Activated T-cell treated with anti-CD3 and anti-CD28 coated beads for 4 hours (primary cell): ENCODE measurements around the gene PRPH.

ENCODE experiments used
- DNase-seq: peaks from one replicate; pipeline ENCODE4 v3.0.0-alpha.2; 2020

PRPH gene

GRCh38 chr12:49347311-49348193, 52.6 kb downstream of the PRPH start:
- peak; percentile 71 for DNase-seq
